Activated CD4-positive, alpha-beta T cell treated with anti-CD3 and anti-CD28 coated beads, Interleukin-2, amount 10 ng/mL, durations not matched to agents 24 days and 14 days (primary cell): ENCODE results near the gene HMGN5. TPM values are rescaled to one million over a fixed set of nuclear protein-coding genes. Genes with fewer than 3 reads are reported as not detected.

Experiments used
- total RNA-seq: library from RNA; stranded (reverse); gene quantifications from 2 replicates; pipeline ENCODE4 v1.2.3, GENCODE V29; 2022

Gene HMGN5
- total RNA-seq, 1 donor from 2014 or later = 1.5 TPM

Other genes with a start within 250 kb of the HMGN5 start
- 35.7 and 35.9 TPM in 2 replicates for gene SH3BGRL, start 189 bp upstream of the HMGN5 start, total RNA-seq